Measurements from ENCODE around the gene CDHR2. TPM values are rescaled to one million over a fixed set of nuclear protein-coding genes. Genes with fewer than 3 reads are reported as not detected.

Gene CDHR2
- total RNA-seq, 4 donors from 2014 or later = under 0.01 to 0.35 (median 0.09) TPM; not detected in 1

GRCh38 chr5:176559683-176560082, 10.5 kb downstream of the CDHR2 start:
- Histone ChIP-seq H3K9me3 (no peaks in the 10 kb centered on the region), H3K4me3 (no peak overlapping the region), H3K27me3 (no peaks in the 10 kb centered on the region), H3K27ac (no peak overlapping the region), H3K36me3 (no peaks in the 10 kb centered on the region), H3K4me1 (no peaks in the 10 kb centered on the region)
- TF ChIP-seq POLR2A (IDR thresholded peaks at IDR 0.05) (no peak), CTCF (IDR thresholded peaks at IDR 0.05) (no peak)
- DNase-seq = no peak
- intact Hi-C loops (cut with DNase I; ENCODE audit: low total_unique reads) = no loop called here

GRCh38 chr5:176560364-176560763, 11.2 kb downstream of the CDHR2 start:
- TF ChIP-seq POLR2A (IDR thresholded peaks at IDR 0.05) (no peak), CTCF (IDR thresholded peaks at IDR 0.05) (no peak)

GRCh38 chr5:176561259-176561658, 12.1 kb downstream of the CDHR2 start:
- intact Hi-C loops (cut with DNase I; ENCODE audit: low total_unique reads) = no loop called here

More at GRCh38 chr5:176560364-176560763, 11.2 kb downstream of the CDHR2 start:
- Histone ChIP-seq H3K27me3 (no peaks in the 10 kb centered on the region), H3K9me3 (no peaks in the 10 kb centered on the region), H3K36me3 (no peaks in the 10 kb centered on the region), H3K4me3 (no peak overlapping the region), H3K27ac (no peak overlapping the region), H3K4me1 (no peaks in the 10 kb centered on the region)
- no peak for DNase-seq
- intact Hi-C loops (cut with DNase I; ENCODE audit: low total_unique reads) = no loop called here

GRCh38 chr5:176562189-176562588, 13.0 kb downstream of the CDHR2 start:
- intact Hi-C loops (cut with DNase I; ENCODE audit: low total_unique reads) = no loop called here
- no peaks in the 10 kb centered on the region for H3K27me3 ChIP-seq

More at GRCh38 chr5:176561259-176561658, 12.1 kb downstream of the CDHR2 start:
- Histone ChIP-seq H3K9me3 (no peaks in the 10 kb centered on the region), H3K36me3 (no peaks in the 10 kb centered on the region), H3K27me3 (no peaks in the 10 kb centered on the region), H3K4me3 (no peak overlapping the region), H3K27ac (no peak overlapping the region), H3K4me1 (no peaks in the 10 kb centered on the region)
- no peak for DNase-seq
- TF ChIP-seq POLR2A (IDR thresholded peaks at IDR 0.05) = no peak
- no peak for TF ChIP-seq CTCF (IDR thresholded peaks at IDR 0.05)

GRCh38 chr5:176564002-176564401, 14.9 kb downstream of the CDHR2 start:
- H3K27me3 ChIP-seq = no peaks in the 10 kb centered on the region
- DNase-seq = no peak
- intact Hi-C loops (cut with DNase I; ENCODE audit: low total_unique reads) = no loop called here
- no peaks in the 10 kb centered on the region for H3K9me3 ChIP-seq
- no peaks in the 10 kb centered on the region for H3K4me1 ChIP-seq
- TF ChIP-seq CTCF (IDR thresholded peaks at IDR 0.05) (no peak), POLR2A (IDR thresholded peaks at IDR 0.05) (no peak)
- no peak overlapping the region for H3K4me3 ChIP-seq
- no peak overlapping the region for H3K27ac ChIP-seq
- H3K36me3 ChIP-seq = no peaks in the 10 kb centered on the region

More at GRCh38 chr5:176562189-176562588, 13.0 kb downstream of the CDHR2 start:
- no peak overlapping the region for H3K4me3 ChIP-seq
- no peaks in the 10 kb centered on the region for H3K9me3 ChIP-seq
- no peak for DNase-seq
- H3K36me3 ChIP-seq = no peaks in the 10 kb centered on the region
- H3K27ac ChIP-seq = no peak overlapping the region
- TF ChIP-seq POLR2A (IDR thresholded peaks at IDR 0.05) (no peak), CTCF (IDR thresholded peaks at IDR 0.05) (no peak)
- H3K4me1 ChIP-seq = no peaks in the 10 kb centered on the region

All from uterus (tissue), 4 donors.